Stomach (tissue), 9 donors: ENCODE data around the gene FSTL4. TPM values are rescaled to one million over a fixed set of nuclear protein-coding genes. Genes with fewer than 3 reads are reported as not detected.

Experiments used
- DNase-seq, 2 donors: peaks; one replicate each; pipeline versions ENCODE4 v3.0.0 to v3.0.0-alpha.2; 2013 to 2019
- H3K27ac ChIP-seq, 5 donors: fragments of 200-600 bp in 4 of 5; sonication (generic) in 4 of 5; one replicate each; pipeline ENCODE4 v1.5.1; 2013 to 2019; ENCODE audit warnings: mild to moderate bottlenecking in 1 of 5, moderate library complexity in 1 of 5
- H3K27me3 ChIP-seq, 3 donors: fragments of 200-600 bp; sonication (generic); one replicate each; pipeline ENCODE4 v1.5.1; 2017 to 2019; ENCODE audit warnings: mixed run types in 1 of 3
- H3K36me3 ChIP-seq, 4 donors: fragments of 200-600 bp; sonication (generic); 1 replicate in 3 of 4; 2 replicates in 1 of 4; pipeline ENCODE4 v1.5.1; 2016 to 2019
- H3K4me1 ChIP-seq, 4 donors: fragments of 200-600 bp; sonication (generic); one replicate each; pipeline ENCODE4 v1.5.1; 2016 to 2019
- H3K4me3 ChIP-seq, 4 donors: fragments of 200-600 bp; sonication (generic) in 3 of 4; one replicate each; pipeline ENCODE4 v1.5.1; 2016 to 2019; ENCODE audit warnings: mild to moderate bottlenecking in 1 of 4
- H3K9me3 ChIP-seq, 4 donors: fragments of 200-600 bp; sonication (generic); one replicate each; pipeline ENCODE4 v1.5.1; 2016 to 2019
- EP300 ChIP-seq: sonication (generic); formaldehyde crosslinking; IDR thresholded peaks from one replicate; pipeline ENCODE4 v1.6.1; 2017; ENCODE audit warnings: antibody characterized with exemption
- POLR2A ChIP-seq, 4 donors: fragments of 450-650 bp; IDR thresholded peaks; one replicate each; pipeline ENCODE4 v1.6.1; 2016; ENCODE audit warnings: antibody characterized with exemption in 4 of 4, control low read depth in 2 of 4, mild to moderate bottlenecking in 1 of 4, moderate library complexity in 1 of 4
- POLR2AphosphoS5 ChIP-seq, 3 donors: sonication (generic); formaldehyde crosslinking; IDR thresholded peaks; one replicate each; pipeline ENCODE4 v1.6.1; 2016; ENCODE audit warnings: antibody characterized with exemption in 3 of 3
- WGBS, 5 donors: extraction: QIAGEN DNeasy Blood & Tissue Kit in 3 of 5; methylation state at CpG; one replicate each; pipeline versions ENCODE4 v1.1.5 to v1.1.7; 2013 to 2018; 5-methylcytosine and 5-hydroxymethylcytosine counted together
- intact Hi-C: fragments of 100-400 bp; cut with DNase I; formaldehyde crosslinking; loops from one replicate; pipeline ENCODE4 v1.15.1; 2023; ENCODE audit warnings: low total_unique reads
- polyA plus RNA-seq, 3 donors: library from polyadenylated mRNA; stranded (reverse); fragments of 200-250 nt; gene quantifications; one replicate each; pipeline ENCODE4 v1.2.3, GENCODE V29; 2013
- total RNA-seq, 5 donors: library from RNA; depleted of rRNA; stranded (reverse); fragments of >200 nt; gene quantifications; one replicate each; pipeline versions ENCODE4 v1.1.0 to v1.2.3, GENCODE V29; 2014 to 2016
- TF ChIP-seq, protein P1 (sequence below), 7 experiments: fragments of 450-650 bp in 4 of 7; fragments of 200-600 bp in 3 of 7; sonication (generic) in 3 of 7; IDR thresholded peaks; one replicate each; pipeline ENCODE4 v1.5.1; 2016 to 2019; ENCODE audit warnings: antibody characterized with exemption in 7 of 7, control low read depth in 2 of 7, mild to moderate bottlenecking in 1 of 7
- donor health status: healthy with polysubstance abuse.
- donor health status: Bipolar disorder and iron deficiency.
- donor health status: healthy.

The FSTL4 gene
- total and polyA plus RNA-seq, 8 donors = 0.37 to 0.55 TPM; not detected in 6

DNA sequence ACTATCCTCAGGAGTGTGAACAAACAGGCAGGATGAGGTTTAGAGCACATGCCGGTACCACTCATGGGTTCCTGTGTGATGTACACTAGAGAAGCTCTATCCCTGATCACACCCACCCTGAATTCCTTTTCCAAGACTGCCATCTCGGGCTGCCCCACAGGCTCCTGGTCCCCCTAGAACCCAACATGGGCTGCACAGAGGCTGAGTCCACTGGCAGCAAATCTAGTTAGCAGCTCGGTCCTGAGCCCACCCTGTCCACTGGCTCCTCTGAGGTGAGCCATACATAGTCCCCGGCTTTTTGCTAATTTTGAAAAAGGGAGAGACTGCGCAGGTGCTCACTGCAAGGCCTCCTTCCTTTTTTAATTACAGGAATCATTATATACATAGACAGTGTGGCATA lies 227.0 kb downstream of the FSTL4 start:
- no peaks in the 10 kb centered on the region for H3K4me1 ChIP-seq
- H3K9me3 ChIP-seq = no peaks in the 10 kb centered on the region
- no peak overlapping the region for H3K27ac ChIP-seq
- no peak overlapping the region for H3K4me3 ChIP-seq
- intact Hi-C loops = no loop called here
- H3K36me3 ChIP-seq = no peaks in the 10 kb centered on the region
- 93 to 99% (median 94%) methylated on average over 3 to 5 of the region's 5 CpGs for WGBS, 5 donors
- TF ChIP-seq POLR2A (IDR thresholded peaks at IDR 0.05) (no peak), POLR2AphosphoS5 (IDR thresholded peaks at IDR 0.05) (no peak), EP300 (no peak)
- TF ChIP-seq, protein P1, sequence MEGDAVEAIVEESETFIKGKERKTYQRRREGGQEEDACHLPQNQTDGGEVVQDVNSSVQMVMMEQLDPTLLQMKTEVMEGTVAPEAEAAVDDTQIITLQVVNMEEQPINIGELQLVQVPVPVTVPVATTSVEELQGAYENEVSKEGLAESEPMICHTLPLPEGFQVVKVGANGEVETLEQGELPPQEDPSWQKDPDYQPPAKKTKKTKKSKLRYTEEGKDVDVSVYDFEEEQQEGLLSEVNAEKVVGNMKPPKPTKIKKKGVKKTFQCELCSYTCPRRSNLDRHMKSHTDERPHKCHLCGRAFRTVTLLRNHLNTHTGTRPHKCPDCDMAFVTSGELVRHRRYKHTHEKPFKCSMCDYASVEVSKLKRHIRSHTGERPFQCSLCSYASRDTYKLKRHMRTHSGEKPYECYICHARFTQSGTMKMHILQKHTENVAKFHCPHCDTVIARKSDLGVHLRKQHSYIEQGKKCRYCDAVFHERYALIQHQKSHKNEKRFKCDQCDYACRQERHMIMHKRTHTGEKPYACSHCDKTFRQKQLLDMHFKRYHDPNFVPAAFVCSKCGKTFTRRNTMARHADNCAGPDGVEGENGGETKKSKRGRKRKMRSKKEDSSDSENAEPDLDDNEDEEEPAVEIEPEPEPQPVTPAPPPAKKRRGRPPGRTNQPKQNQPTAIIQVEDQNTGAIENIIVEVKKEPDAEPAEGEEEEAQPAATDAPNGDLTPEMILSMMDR (IDR thresholded peaks at IDR 0.05) = no peak
- H3K27me3 ChIP-seq = peaks cover 0 to 21% (median 0%) of the 10 kb centered on the region in 3 donors
- DNase-seq = no peak

DNA sequence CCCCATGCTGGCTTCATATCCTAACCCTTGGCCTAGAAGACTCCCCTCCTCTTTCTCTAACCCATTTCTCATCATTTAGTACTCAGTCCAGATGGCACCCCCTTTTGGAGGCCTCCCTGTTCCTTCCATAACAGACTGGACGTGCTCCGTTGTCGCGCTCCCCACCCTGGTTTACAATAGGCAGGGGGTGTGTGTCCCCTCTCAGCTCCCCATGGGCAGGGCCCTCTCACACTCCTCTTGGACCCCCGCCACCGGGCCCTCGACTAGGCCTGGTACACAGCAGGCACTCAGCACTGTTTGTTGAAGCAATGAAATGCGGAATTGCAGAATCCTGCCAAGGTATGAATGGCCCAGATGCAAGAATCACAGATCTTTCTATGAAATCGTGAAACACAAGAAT lies 227.4 kb downstream of the FSTL4 start:
- WGBS, 5 donors = 80 to 90% (median 86%) methylated on average over 9 of the region's 9 CpGs
- intact Hi-C loops = no loop called here

DNA sequence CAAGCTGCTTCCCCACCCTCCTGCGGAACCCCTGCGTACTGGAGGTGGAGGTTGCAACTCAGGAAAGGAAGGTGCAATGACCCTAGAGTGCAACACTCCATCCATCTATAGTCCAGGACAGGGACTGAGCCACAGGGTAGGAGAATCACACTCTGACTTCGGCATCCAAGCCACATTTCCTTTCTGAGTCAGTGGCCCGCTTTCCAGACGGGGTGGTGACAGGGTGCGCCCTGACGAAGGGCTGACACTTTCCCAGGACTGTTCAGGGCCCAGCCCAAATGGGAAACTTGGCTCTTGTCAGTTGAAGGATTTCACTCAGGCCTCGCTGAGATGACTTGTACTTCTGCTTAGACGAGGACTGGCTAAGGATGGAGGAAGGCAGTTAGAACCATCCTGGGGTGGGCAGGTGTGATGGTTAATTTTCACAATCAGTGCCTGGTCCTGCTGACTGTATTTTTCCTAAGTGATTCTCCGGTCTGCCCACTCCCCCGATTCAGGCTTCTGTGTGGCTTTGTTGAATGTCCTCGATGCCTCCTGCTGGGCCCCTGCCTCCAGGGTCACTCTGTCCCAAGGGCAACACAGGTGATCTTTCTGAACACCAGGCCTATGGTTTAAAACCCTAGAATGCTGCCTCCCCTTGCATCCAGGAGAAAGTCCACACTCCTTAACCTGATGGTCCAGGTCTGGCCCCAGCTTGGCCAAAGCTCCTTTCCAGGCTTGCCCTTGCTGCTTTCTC lies 228.1 kb downstream of the FSTL4 start:
- peaks cover 0 to 13% (median 0%) of the 10 kb centered on the region in 3 donors for H3K27me3 ChIP-seq
- no peaks in the 10 kb centered on the region for H3K4me1 ChIP-seq
- no peaks in the 10 kb centered on the region for H3K9me3 ChIP-seq
- DNase-seq = no peak
- H3K27ac ChIP-seq = no peak overlapping the region
- WGBS, 5 donors = 74 to 83% (median 80%) methylated on average over 10 to 12 of the region's 12 CpGs
- intact Hi-C loops = no loop called here
- TF ChIP-seq POLR2AphosphoS5 (IDR thresholded peaks at IDR 0.05) = no peak
- TF ChIP-seq POLR2A (IDR thresholded peaks at IDR 0.05) = no peak
- no peak for TF ChIP-seq EP300
- TF ChIP-seq, protein P1 (IDR thresholded peaks at IDR 0.05) = no peak
- H3K36me3 ChIP-seq = no peaks in the 10 kb centered on the region
- H3K4me3 ChIP-seq = no peak overlapping the region

More for the DNA sequence above, 227.4 kb downstream of the FSTL4 start:
- Histone ChIP-seq H3K27ac (no peak overlapping the region), H3K36me3 (no peaks in the 10 kb centered on the region), H3K4me3 (no peak overlapping the region), H3K9me3 (no peaks in the 10 kb centered on the region), H3K27me3 (peaks cover 0 to 20% (median 0%) of the 10 kb centered on the region in 3 donors), H3K4me1 (no peaks in the 10 kb centered on the region)
- TF ChIP-seq POLR2AphosphoS5 (IDR thresholded peaks at IDR 0.05) (no peak), EP300 (no peak), POLR2A (IDR thresholded peaks at IDR 0.05) (no peak)
- TF ChIP-seq, protein P1 (IDR thresholded peaks at IDR 0.05) = no peak
- no peak for DNase-seq

DNA sequence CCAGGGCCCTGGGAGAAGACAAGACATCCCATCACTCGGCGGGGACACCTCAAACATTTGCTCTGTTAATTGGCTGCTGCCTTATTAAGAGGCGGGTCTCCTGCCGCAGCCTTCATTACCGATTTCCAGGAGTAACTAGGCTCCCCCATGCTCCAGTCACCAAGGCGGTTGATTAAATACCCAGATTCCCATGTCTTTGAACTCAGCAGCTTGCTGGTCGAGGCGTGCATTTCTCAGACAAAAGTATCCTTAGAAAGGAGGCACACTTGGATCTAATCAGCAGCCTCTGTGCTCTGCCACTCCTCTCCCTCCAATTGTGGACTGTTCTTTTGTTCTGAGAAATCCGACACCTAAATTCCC lies 228.8 kb downstream of the FSTL4 start:
- Histone ChIP-seq H3K4me1 (no peaks in the 10 kb centered on the region), H3K27ac (no peak overlapping the region), H3K36me3 (no peaks in the 10 kb centered on the region), H3K9me3 (no peaks in the 10 kb centered on the region), H3K27me3 (peaks cover 0 to 12% (median 0%) of the 10 kb centered on the region in 3 donors), H3K4me3 (no peak overlapping the region)
- TF ChIP-seq EP300 = no peak
- no peak for TF ChIP-seq POLR2A (IDR thresholded peaks at IDR 0.05)
- TF ChIP-seq, protein P1 (IDR thresholded peaks at IDR 0.05) = no peak
- no peak for TF ChIP-seq POLR2AphosphoS5 (IDR thresholded peaks at IDR 0.05)
- intact Hi-C loops = no loop called here
- WGBS, 5 donors = 26 to 54% (median 31%) methylated on average over 9 of the region's 9 CpGs
- peak in 1 of 2 donors; percentile 17 for DNase-seq
